ENCODE data around the gene EVI5L. TPM values are rescaled to one million over a fixed set of nuclear protein-coding genes. Genes with fewer than 3 reads are reported as not detected.

EVI5L gene
- total RNA-seq, 1 donor from 2014 or later: 9.2 TPM

DNA sequence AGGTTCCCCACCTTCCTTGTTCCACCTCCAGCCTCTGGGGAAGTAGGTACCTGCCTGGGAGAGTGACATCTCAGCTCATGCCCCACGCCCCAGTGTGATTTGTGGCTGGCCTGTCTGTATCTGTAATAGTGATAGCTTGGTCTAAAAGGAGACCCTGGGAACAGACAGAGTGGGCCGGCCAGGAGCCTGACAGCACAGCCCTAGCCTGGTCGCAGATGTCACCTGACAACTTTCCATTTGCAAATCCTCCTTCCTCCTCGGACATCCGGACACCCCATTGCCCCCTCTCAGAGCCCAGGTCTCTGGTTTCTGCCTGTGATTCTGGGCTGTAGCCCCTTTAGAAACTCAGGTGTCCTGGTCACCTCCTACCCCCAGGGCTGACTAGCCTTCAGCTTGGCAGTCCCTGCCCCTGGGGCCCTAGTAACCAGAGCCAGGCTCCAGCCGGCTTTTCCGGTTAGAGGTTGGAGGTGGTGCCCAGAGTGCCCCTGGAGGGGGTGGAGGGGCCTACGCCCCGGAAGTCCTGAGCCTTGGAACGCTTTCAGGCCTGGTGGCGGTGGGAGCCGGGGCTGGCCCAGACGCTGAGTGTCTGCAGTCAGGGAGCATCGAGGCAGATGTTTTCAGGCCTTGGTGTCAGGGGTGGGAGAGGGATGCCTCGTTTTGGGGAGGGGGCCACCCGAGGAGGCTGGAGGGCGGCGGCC lies 64.7 kb downstream of the EVI5L start:
- no peak for TF ChIP-seq CTCF (IDR thresholded peaks at IDR 0.05; ENCODE audit: insufficient read depth, low read length, severe bottlenecking)
- DNase-seq (ENCODE audit: low read depth) (peak; percentile 40), FAIRE-seq (no peak)
- H3K36me3 ChIP-seq (ENCODE audit: control insufficient read depth, insufficient read depth, low read length): peaks cover 3% of the 10 kb centered on the region
- H3K4me3 ChIP-seq (ENCODE audit: low read depth, low read length): no peak overlapping the region
- no peaks in the 10 kb centered on the region for H3K27me3 ChIP-seq (ENCODE audit: control insufficient read depth, insufficient read depth, low read length)

DNA sequence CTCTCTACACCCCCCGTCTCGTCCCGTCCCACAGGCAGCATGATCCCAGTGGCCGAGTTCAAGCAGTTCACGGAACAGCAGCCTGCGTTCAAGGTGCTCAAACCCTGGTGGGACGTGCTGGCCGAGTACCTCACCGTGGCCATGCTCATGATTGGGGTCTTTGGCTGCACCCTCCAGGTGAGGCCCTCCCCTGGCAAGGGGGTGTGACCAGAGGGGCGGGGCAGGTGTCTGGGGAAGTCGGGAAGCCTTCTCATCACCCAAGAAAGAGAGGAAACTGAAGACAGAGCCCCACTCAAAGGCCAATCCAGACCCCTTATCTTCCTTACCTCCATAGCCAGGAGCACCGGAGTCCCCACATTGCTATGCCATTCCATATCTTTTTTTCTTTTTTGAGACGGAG lies 65.5 kb downstream of the EVI5L start:
- TF ChIP-seq CTCF (IDR thresholded peaks at IDR 0.05; ENCODE audit: insufficient read depth, low read length, severe bottlenecking): no peak
- Histone ChIP-seq H3K4me3 (ENCODE audit: low read depth, low read length) (no peak overlapping the region), H3K27me3 (ENCODE audit: control insufficient read depth, insufficient read depth, low read length) (no peaks in the 10 kb centered on the region), H3K36me3 (ENCODE audit: control insufficient read depth, insufficient read depth, low read length) (peaks cover 7% of the 10 kb centered on the region)
- FAIRE-seq (no peak), DNase-seq (ENCODE audit: low read depth) (no peak)

GRCh38 chr19:7897292-7897691 lies 67.3 kb downstream of the EVI5L start:
- Histone ChIP-seq H3K4me3 (ENCODE audit: low read depth, low read length) (no peak overlapping the region), H3K36me3 (ENCODE audit: control insufficient read depth, insufficient read depth, low read length) (peaks cover 7% of the 10 kb centered on the region), H3K27me3 (ENCODE audit: control insufficient read depth, insufficient read depth, low read length) (no peaks in the 10 kb centered on the region)
- no peak for TF ChIP-seq CTCF (IDR thresholded peaks at IDR 0.05; ENCODE audit: insufficient read depth, low read length, severe bottlenecking)
- FAIRE-seq: no peak
- no peak for DNase-seq (ENCODE audit: low read depth)

DNA sequence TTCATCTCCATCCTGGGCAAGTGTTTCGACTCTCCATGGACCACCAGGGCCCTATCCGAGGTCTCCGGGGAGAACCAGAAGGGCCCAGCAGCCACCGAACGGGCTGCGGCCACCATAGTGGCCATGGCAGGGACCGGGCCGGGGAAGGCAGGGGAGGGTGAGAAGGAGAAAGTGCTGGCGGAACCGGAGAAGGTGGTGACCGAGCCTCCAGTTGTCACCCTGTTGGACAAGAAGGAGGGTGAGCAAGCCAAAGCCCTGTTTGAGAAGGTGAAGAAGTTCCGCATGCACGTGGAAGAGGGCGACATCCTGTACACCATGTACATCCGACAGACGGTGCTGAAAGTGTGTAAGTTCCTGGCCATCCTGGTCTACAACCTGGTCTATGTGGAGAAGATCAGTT lies 68.9 kb downstream of the EVI5L start:
- peak; percentile 50 for FAIRE-seq
- peaks cover 7% of the 10 kb centered on the region for H3K36me3 ChIP-seq (ENCODE audit: control insufficient read depth, insufficient read depth, low read length)
- no peak for TF ChIP-seq CTCF (IDR thresholded peaks at IDR 0.05; ENCODE audit: insufficient read depth, low read length, severe bottlenecking)
- no peaks in the 10 kb centered on the region for H3K27me3 ChIP-seq (ENCODE audit: control insufficient read depth, insufficient read depth, low read length)
- no peak overlapping the region for H3K4me3 ChIP-seq (ENCODE audit: low read depth, low read length)
- DNase-seq (ENCODE audit: low read depth): no peak

GRCh38 chr19:7899751-7900378 lies 69.8 kb downstream of the EVI5L start:
- H3K27me3 ChIP-seq (ENCODE audit: control insufficient read depth, insufficient read depth, low read length): no peaks in the 10 kb centered on the region
- H3K36me3 ChIP-seq (ENCODE audit: control insufficient read depth, insufficient read depth, low read length): peaks cover 7% of the 10 kb centered on the region
- no peak overlapping the region for H3K4me3 ChIP-seq (ENCODE audit: low read depth, low read length)
- DNase-seq (ENCODE audit: low read depth): no peak
- no peak for FAIRE-seq
- TF ChIP-seq CTCF (IDR thresholded peaks at IDR 0.05; ENCODE audit: insufficient read depth, low read length, severe bottlenecking): no peak
